CD4-positive, alpha-beta T cell (primary cell): ENCODE results near the gene MCTS1. TPM values are rescaled to one million over a fixed set of nuclear protein-coding genes. Genes with fewer than 3 reads are reported as not detected.

Experiments used
- ATAC-seq: fragments of 200-7000 bp; cut with Tn5 transposase; one replicate; pipeline ENCODE4 v1.10.0; 2022; ENCODE audit warnings: mild to moderate bottlenecking; ENCODE audit not compliant: poor library complexity
- CTCF ChIA-PET: fragments of 350-600 bp; sonication (Branson Sonifier 250); formaldehyde crosslinking; loops from one replicate; lab custom pipeline; 2021; ENCODE audit warnings: antibody characterized with exemption, inconsistent platforms; lab: Charles Lee
- POLR2A ChIA-PET: fragments of 350-600 bp; sonication (Branson Sonifier 250); formaldehyde crosslinking; loops from one replicate; lab custom pipeline; 2021; ENCODE audit warnings: antibody characterized with exemption, inconsistent platforms; lab: Charles Lee
- DNase-seq, 14 experiments: peaks; one replicate each; pipeline ENCODE4 v3.0.0-alpha.2; 2013 to 2020; ENCODE audit warnings: mixed read lengths in 2 of 14
- H3K27ac ChIP-seq, 2 donors: one replicate each; pipeline versions ENCODE4 v1.5.1 to v1.7.0; 2013; ENCODE audit warnings: low read length in 2 of 2, low read depth in 1 of 2, mild to moderate bottlenecking in 1 of 2
- H3K27me3 ChIP-seq, 2 experiments: 1 replicate in 1 of 2; 2 replicates in 1 of 2; pipeline versions ENCODE4 v1.6.1 to v1.7.0; 2013; ENCODE audit warnings: low read length in 2 of 2, control low read depth in 1 of 2, mild to moderate bottlenecking in 1 of 2, moderate library complexity in 1 of 2; ENCODE audit not compliant: insufficient read depth in 2 of 2, control insufficient read depth in 1 of 2
- H3K36me3 ChIP-seq: one replicate; pipeline ENCODE4 v1.6.1; 2013; ENCODE audit warnings: low read length, control low read depth; ENCODE audit not compliant: insufficient read depth
- H3K4me1 ChIP-seq: one replicate; pipeline ENCODE4 v1.6.1; 2013; ENCODE audit warnings: low read length, control low read depth; ENCODE audit not compliant: insufficient read depth
- H3K4me3 ChIP-seq: one replicate; pipeline ENCODE4 v1.5.1; 2013; ENCODE audit warnings: mild to moderate bottlenecking, low read length, moderate library complexity
- H3K9me3 ChIP-seq, 2 experiments: 1 replicate in 1 of 2; 2 replicates in 1 of 2; pipeline versions ENCODE4 v1.6.1 to v1.7.0; 2013; ENCODE audit warnings: low read length in 2 of 2, mild to moderate bottlenecking in 2 of 2, control low read depth in 1 of 2, moderate library complexity in 1 of 2; ENCODE audit not compliant: control insufficient read depth in 1 of 2, insufficient read depth in 1 of 2
- H3K27ac Mint-ChIP-seq: one replicate; pipeline ENCODE4 v1.8.0; 2020; ENCODE audit warnings: mixed read lengths
- H3K27me3 Mint-ChIP-seq: one replicate; pipeline ENCODE4 v1.8.0; 2021; ENCODE audit warnings: mixed read lengths
- H3K36me3 Mint-ChIP-seq: one replicate; pipeline ENCODE4 v1.8.0; 2021; ENCODE audit warnings: low read depth, mixed read lengths
- H3K4me1 Mint-ChIP-seq: one replicate; pipeline ENCODE4 v1.8.0; 2021; ENCODE audit warnings: low read depth, mixed read lengths
- H3K4me3 Mint-ChIP-seq: one replicate; pipeline ENCODE4 v1.8.0; 2020; ENCODE audit warnings: mild to moderate bottlenecking, mixed read lengths
- H3K9me3 Mint-ChIP-seq: one replicate; pipeline ENCODE4 v1.8.0; 2020; ENCODE audit warnings: mixed read lengths
- intact Hi-C, 2 experiments: fragments of 100-400 bp; cut with DNase I in 1 of 2; cut with micrococcal nuclease in 1 of 2; formaldehyde crosslinking; loops; one replicate each; pipeline versions ENCODE4 v1.15.1 to v1.9.0; 2023 to 2025; cut with DNase I, micrococcal nuclease
- total RNA-seq, 174 experiments: library from RNA in 2 of 174; stranded (reverse) in 2 of 174; gene quantifications; one replicate each; pipeline ENCODE4 v1.2.3 and lab custom pipeline; 2021 to 2026
- TF ChIP-seq, protein P1 (sequence below): fragments of 200-600 bp; IDR thresholded peaks from one replicate; pipeline ENCODE4 v1.8.0; 2022; ENCODE audit warnings: antibody characterized with exemption, mild to moderate bottlenecking

Gene MCTS1
- total RNA-seq, 2 experiments from 2014 or later: 10.1 to 10.9 TPM

DNA sequence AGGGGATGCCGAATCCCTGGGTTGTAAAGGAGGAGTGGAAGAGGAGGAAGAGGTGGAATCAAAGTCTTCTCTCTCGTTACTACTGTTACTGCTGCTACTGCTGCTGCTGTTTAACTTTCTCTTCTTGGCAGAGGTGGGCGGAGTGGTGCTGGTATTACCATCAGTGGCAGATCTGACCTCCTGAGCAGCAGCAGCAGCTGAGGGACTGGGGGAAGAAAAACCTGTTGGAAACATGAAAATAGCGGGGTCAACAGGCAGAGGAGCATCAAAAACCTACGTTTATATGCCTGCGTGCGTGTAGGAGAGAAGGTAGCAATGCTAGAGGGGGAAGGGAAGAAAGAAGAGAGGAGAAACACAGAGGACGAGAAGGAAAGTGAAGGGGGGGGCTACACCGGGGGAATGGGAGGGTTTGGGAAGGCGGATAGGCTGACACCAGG lies 43.5 kb upstream of the MCTS1 start:
- Mint-ChIP-seq H3K9me3 (no peaks in the 10 kb centered on the region), H3K36me3 (peaks cover 37% of the 10 kb centered on the region), H3K27ac (peak overlapping the region; percentile 90), H3K27me3 (no peaks in the 10 kb centered on the region), H3K4me1 (peaks cover 34% of the 10 kb centered on the region), H3K4me3 (peak overlapping the region; percentile 97)
- peak; percentile 21 for ATAC-seq
- Histone ChIP-seq H3K27me3 (no peaks in the 10 kb centered on the region), H3K4me1 (peaks cover 12% of the 10 kb centered on the region), H3K36me3 (peaks cover 13% of the 10 kb centered on the region), H3K4me3 (peak overlapping the region; percentile 84), H3K9me3 (no peaks in the 10 kb centered on the region), H3K27ac (peak overlapping the region; percentile 95 to 97)
- CTCF ChIA-PET: interaction anchor here (1.0 to 2.0 kb wide), 2 partner anchors 15 to 74 kb away, joined by 3 to 6 read pairs; no protein-coding TSS in a partner anchor
- peak; percentile 6 to 59 (median 20) for DNase-seq
- intact Hi-C loops: loop anchor here (2.0 to 5.0 kb wide), 2 partner anchors 63 to 68 kb away; no protein-coding TSS in a partner anchor
- POLR2A ChIA-PET: interaction anchor here (0.6 to 5.9 kb wide), 32 partner anchors 8 to 769 kb away, joined by 3 to 199 read pairs (median 4); partner anchors contain the start of genes C1GALT1C1, MCTS1, RPL39 and ZBTB33
- TF ChIP-seq, protein P1, sequence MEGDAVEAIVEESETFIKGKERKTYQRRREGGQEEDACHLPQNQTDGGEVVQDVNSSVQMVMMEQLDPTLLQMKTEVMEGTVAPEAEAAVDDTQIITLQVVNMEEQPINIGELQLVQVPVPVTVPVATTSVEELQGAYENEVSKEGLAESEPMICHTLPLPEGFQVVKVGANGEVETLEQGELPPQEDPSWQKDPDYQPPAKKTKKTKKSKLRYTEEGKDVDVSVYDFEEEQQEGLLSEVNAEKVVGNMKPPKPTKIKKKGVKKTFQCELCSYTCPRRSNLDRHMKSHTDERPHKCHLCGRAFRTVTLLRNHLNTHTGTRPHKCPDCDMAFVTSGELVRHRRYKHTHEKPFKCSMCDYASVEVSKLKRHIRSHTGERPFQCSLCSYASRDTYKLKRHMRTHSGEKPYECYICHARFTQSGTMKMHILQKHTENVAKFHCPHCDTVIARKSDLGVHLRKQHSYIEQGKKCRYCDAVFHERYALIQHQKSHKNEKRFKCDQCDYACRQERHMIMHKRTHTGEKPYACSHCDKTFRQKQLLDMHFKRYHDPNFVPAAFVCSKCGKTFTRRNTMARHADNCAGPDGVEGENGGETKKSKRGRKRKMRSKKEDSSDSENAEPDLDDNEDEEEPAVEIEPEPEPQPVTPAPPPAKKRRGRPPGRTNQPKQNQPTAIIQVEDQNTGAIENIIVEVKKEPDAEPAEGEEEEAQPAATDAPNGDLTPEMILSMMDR: no peak

DNA sequence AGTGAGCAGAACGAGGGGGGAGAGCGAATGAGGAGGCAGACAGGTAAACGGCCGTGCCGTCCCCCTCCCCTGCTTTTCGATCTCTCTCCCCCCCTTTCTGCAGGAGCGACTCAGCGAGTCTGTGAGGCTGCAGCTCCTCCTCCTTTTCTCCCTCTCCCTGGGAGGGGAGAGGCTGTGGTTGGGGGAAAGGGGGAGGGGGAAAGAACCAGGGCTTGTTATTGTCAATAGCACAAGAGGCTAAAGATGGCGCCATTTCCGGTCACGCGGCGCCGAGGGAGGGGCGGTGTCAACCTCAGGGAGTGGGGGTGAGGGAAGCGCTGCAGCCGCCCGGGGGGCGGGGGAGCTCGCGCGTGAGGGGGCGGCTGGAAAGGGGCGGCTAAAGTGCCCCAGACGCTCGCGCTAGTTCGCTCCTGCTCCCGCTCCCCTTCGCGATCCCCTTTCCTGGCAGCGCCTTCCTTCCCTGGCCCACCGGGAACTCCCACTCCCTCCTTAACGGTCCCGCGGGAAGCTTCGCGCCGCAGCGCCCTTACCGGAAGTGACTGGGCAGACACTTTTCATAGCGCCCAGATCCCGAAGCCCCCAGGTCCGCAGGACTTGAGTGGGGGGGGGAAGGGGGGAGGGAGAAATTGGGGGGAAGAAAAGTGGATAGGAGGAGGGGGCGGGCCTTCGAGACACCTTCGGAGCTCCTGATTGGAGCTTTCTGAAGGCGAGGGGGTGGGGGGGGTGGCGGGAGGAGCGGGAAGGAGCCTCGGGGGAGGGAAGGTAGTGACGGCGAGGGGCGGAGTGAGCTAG lies 42.9 kb upstream of the MCTS1 start, which contains the start of gene CUL4B:
Gene CUL4B, minus strand, starts transcription at position 121 of the 792 bp plus-strand sequence. CDS start 324 bp downstream, outside the sequence.
- H3K4me1 ChIP-seq: peaks cover 9% of the 10 kb centered on the region
- POLR2A ChIA-PET: interaction anchor here (0.5 to 5.9 kb wide), 32 partner anchors 8 to 1093 kb away, joined by 3 to 199 read pairs (median 4); partner anchors contain the start of genes C1GALT1C1, MCTS1, RPL39 and SLC25A5
- DNase-seq (peak; percentile 81 to 96 (median 88)), ATAC-seq (peak; percentile 85)
- Mint-ChIP-seq H3K36me3 (peaks cover 35% of the 10 kb centered on the region), H3K4me1 (peaks cover 32% of the 10 kb centered on the region), H3K27ac (peak within 1 kb of the TSS; percentile 90), H3K4me3 (peak within 1 kb of the TSS; percentile 97), H3K9me3 (no peaks in the 10 kb centered on the region), H3K27me3 (no peaks in the 10 kb centered on the region)
- H3K27ac ChIP-seq: peak within 1 kb of the TSS; percentile 95 to 97
- H3K27me3 ChIP-seq: no peaks in the 10 kb centered on the region
- H3K36me3 ChIP-seq: peaks cover 11% of the 10 kb centered on the region
- H3K9me3 ChIP-seq: no peaks in the 10 kb centered on the region
- CTCF ChIA-PET: interaction anchor here (0.7 to 2.0 kb wide), 4 partner anchors 11 to 75 kb away, joined by 3 to 6 read pairs (median 4); partner anchors contain the start of gene MCTS1
- TF ChIP-seq, protein P1: no peak
- intact Hi-C loops: loop anchor here (1.0 to 5.0 kb wide), 4 partner anchors 43 to 69 kb away; partner anchors contain the start of genes C1GALT1C1 (in 1 of the 2) and MCTS1 (in 1 of the 2)
- H3K4me3 ChIP-seq: peak within 1 kb of the TSS; percentile 84
